Raji (cell line): ENCODE results near the gene GPR157.
A peak's percentile ranks its signal among the peaks of the same experiment; 100 is the strongest.

Experiments
- POLR2A ChIP-seq: IDR thresholded peaks from 2 replicates; pipeline ENCODE4 v1.6.1; 2011; ENCODE audit warnings: low read depth, low read length, control low read depth; ENCODE audit not compliant: insufficient read depth

Gene GPR157

GRCh38 chr1:9080705-9081291 is 48.1 kb downstream of the GPR157 start:
- no peak; the same call in 1 of the 2 replicates for TF ChIP-seq POLR2A

DNA sequence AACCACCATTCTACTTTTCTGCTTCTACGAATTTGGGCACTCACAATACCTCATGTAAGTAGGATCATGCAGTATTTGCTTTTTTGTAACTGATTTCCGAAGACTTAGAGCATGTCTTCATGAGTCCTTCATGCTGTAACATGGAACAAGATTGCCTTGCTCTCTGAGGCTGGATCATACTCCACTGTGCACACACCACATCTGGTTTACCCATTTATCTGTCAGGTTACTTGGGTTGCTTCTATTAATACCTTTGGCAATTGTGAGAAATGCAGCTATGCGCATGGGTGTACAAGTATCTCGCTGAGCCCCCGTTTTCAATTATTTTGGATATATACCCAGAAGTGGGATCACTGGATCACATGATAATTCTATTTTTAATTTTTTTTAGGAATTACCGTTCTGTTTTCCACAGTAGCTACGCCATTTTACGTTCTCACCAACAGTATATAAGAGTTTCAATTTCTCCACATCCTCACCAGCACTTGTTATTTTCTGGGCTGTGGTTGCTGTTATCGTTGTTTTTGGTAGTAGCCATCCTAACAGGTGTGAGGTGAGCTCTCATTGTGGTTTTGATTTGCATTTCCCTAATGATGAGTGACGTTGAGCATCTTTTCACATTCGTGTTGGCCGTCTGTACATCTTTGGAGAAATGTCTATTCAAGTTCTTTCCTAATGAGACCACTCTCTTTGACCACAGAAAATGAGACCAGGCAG is 48.8 kb downstream of the GPR157 start:
- TF ChIP-seq POLR2A: peak; percentile 59

- TF ChIP-seq POLR2A: 0 out of 2 replicates have a peak, but pooled peaks have one; percentile 21
Measured at GRCh38 chr1:9078752-9079500, 50.0 kb downstream of the GPR157 start.

GRCh38 chr1:9078015-9078751 is 50.7 kb downstream of the GPR157 start:
- TF ChIP-seq POLR2A: no peak

DNA sequence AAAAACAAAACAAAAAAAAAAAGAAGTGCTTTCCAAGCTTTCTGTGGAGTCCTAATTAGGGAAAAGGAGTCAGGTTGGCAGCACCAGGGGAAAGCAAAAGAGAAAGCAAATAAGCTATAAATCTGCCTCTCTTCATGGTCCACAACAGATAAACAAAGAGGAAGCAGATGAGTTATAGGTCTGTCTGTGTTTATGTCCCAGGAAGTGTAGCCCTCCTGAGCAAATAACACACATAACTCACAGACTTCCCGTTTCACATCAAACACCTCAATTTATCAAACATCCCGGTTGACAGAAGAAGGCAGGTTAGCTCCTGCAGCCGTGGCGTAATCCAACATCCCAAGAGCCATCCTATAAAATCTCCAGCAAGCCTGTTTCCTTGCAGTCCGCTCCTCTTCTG is 53.9 kb downstream of the GPR157 start:
- peak; percentile 65 for TF ChIP-seq POLR2A

GRCh38 chr1:9073143-9073542 is 55.8 kb downstream of the GPR157 start:
- TF ChIP-seq POLR2A: no peak

DNA sequence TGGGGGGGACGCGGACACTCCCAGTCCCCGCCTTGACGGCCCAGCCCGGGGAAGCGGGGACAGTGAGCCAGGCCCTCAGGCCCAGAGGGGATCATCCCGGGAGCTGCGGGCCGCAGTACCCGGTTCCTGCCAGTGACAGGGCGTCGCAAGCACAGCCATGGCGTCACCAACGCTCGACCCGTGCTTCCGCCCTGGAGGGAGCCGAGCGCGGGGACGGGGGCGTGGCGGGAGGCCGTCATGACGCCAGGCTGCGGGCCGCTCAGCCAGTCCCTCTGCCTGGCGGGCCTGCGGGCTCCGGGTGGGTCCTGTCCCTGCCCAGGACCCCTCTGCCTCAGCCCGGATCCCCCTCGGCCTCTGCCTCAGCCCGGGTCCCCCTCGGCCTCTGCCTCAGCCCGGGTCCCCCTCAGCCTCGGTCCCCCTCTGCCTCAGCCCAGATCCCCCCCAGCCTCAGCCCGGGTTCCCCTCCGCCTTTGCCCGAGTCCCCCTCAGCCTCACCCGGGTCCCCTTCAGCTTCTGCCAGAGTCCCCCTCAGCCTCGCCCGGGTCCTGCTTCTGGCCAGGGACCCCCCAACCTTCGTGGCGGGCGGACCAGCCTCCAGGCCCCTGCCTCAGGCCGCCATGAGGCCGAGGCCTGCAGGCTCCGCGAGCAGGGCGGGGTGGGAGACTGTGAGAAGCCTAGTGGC is 57.2 kb downstream of the GPR157 start:
- no peak for TF ChIP-seq POLR2A

DNA sequence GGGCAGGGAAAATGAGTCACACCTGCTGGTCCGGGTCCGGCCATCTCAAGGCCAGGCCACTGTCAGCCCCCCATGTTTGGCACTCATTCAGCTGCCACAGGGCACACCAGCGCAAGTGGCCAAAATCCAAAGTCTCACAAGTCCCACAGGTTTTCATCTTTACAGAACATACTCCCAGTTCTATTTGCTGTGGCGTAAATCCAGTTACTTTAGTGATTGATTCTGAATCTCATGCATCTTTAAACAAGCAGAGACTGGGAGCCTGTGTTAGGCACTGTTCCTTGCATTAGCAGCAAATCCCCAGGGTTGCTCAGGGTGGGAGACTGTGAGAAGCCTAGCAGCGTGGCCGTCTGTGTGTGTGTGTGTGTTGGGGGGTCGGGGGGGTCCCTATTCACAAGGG is 58.4 kb downstream of the GPR157 start:
- TF ChIP-seq POLR2A: no peak

- TF ChIP-seq POLR2A: peak; percentile 98
Measured at GRCh38 chr1:9069326-9070100, 59.4 kb downstream of the GPR157 start, which contains the start of gene SLC2A5. Gene SLC2A5, minus strand, starts transcription at chr1:9069635. Its CDS starts 99 bp downstream, at chr1:9069536.

DNA sequence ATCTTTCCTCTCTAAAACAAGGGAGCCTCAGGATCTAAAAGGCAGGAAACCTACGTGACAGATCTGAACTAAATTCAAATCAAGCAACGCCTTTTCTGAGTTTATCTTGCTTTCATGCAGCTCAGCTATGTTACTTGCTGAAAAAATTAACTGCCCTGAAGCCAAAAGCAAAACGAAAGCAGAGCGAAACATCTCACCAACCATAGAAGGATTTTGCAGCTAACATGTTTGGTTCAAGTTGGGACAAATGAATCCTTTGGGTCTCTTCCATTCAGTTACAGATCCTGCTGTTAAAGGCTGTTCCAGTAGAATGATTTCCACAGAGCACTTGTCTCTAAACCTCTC is 59.9 kb downstream of the GPR157 start:
- TF ChIP-seq POLR2A: no peak

GRCh38 chr1:9066945-9067807 is 61.7 kb downstream of the GPR157 start:
- TF ChIP-seq POLR2A: no peak

GRCh38 chr1:9065213-9065751 is 63.6 kb downstream of the GPR157 start:
- no peak for TF ChIP-seq POLR2A

- peak; percentile 54 for TF ChIP-seq POLR2A
Measured at GRCh38 chr1:9062846-9063245, 66.1 kb downstream of the GPR157 start.
